ENCODE data around the gene GRAPL. TPM values are rescaled to one million over a fixed set of nuclear protein-coding genes. Genes with fewer than 3 reads are reported as not detected.
"Not testable (repeated sequence)": the region's sequence is repeated elsewhere in the genome, so short reads cannot be mapped to it uniquely, and the experiment has no call there.

Gene GRAPL
- 1 to 10 TPM in 3 of 4 donors, not detected in 1; 1.3 to 3.6 (median 2.1) TPM for total RNA-seq

- WGBS, 2 donors, result no CpG with 5 or more reads among the region's 14 CpGs
- DNase-seq (ENCODE audit: low spot score in 2 of 2); H3K27me3 ChIP-seq; H3K4me3 ChIP-seq; H3K4me1 ChIP-seq; H3K27ac ChIP-seq; H3K9me3 ChIP-seq; H3K36me3 ChIP-seq: not testable (repeated sequence)
Measured at GRCh38 chr17:19127148-19127980, at the start of gene GRAPL. GRAPL (plus strand) TSS chr17:19127589; CDS start chr17:19127620, 31 bp downstream.

DNA sequence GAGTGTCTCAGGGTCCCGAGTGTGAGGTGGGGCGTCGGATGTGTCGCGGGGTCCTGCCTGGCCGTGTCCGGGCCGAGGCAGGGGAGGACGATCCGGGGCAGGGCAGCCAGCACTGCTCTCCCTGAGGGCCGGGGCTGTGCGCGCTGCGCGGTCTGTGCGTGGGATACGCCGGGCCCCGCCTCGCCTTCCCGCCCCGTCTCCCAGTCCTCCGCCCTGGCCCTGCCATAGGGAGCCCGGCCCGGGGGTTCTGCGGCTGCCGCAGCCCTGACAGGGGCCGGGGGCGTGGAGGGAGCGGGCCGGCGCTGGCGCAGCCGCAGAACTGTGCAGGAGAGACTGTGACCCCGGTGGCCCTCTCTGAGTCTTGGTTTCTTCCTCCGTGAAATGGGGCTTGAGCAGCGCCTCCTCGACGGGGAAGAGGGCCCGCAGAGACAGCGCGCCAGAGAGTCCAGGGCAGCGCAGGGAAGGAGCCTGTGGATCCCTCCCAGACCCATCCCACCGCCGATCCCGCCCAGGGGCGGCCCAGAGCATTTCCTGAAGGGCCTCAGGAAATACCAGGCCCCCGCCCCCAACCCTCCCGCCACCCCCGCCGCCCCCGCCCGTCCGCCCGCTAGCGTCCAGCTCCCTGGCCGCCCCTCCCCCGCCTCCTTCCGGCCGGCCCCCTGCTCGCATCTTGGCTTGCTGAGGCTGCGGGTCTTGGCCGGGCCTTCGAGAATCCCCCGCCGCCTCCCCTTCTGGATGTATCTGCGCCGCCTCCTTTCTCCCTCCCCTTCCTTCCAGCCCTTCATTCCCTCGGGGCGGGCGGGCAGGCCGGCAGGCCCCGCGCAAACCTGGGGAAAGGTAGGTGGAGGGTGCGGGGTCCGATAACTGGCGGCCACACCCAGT is 38.3 kb upstream of the GRAPL start:
- peak overlapping the region in 1 of 4 donors; percentile 70 for H3K27ac ChIP-seq
- not testable (repeated sequence) for H3K4me1 ChIP-seq; H3K9me3 ChIP-seq; H3K36me3 ChIP-seq; DNase-seq (ENCODE audit: low spot score in 2 of 2); H3K27me3 ChIP-seq
- WGBS, 2 donors, result no CpG with 5 or more reads among the region's 77 CpGs
- peak overlapping the region in 1 of 4 donors; percentile 52 for H3K4me3 ChIP-seq

GRCh38 chr17:19090058-19090772 is 37.2 kb upstream of the GRAPL start:
- H3K4me3 ChIP-seq; H3K9me3 ChIP-seq; H3K36me3 ChIP-seq; H3K27ac ChIP-seq; DNase-seq (ENCODE audit: low spot score in 2 of 2); H3K27me3 ChIP-seq; H3K4me1 ChIP-seq: not testable (repeated sequence)
- no CpG with 5 or more reads among the region's 13 CpGs for WGBS, 2 donors

- H3K36me3 ChIP-seq, H3K4me1 ChIP-seq, H3K9me3 ChIP-seq, H3K4me3 ChIP-seq, H3K27me3 ChIP-seq: not testable (repeated sequence)
- WGBS, 2 donors, result 61% methylated on average over 3 of the region's 15 CpGs; no CpG with 5 or more reads in 1 of the 2 donors
- peak in 1 of 2 donors; percentile 15 for DNase-seq (ENCODE audit: low spot score in 2 of 2)
- H3K27ac ChIP-seq, result peak overlapping the region in 1 of 4 donors; percentile 48
Measured at GRCh38 chr17:19092737-19093683, 34.4 kb upstream of the GRAPL start.

DNA sequence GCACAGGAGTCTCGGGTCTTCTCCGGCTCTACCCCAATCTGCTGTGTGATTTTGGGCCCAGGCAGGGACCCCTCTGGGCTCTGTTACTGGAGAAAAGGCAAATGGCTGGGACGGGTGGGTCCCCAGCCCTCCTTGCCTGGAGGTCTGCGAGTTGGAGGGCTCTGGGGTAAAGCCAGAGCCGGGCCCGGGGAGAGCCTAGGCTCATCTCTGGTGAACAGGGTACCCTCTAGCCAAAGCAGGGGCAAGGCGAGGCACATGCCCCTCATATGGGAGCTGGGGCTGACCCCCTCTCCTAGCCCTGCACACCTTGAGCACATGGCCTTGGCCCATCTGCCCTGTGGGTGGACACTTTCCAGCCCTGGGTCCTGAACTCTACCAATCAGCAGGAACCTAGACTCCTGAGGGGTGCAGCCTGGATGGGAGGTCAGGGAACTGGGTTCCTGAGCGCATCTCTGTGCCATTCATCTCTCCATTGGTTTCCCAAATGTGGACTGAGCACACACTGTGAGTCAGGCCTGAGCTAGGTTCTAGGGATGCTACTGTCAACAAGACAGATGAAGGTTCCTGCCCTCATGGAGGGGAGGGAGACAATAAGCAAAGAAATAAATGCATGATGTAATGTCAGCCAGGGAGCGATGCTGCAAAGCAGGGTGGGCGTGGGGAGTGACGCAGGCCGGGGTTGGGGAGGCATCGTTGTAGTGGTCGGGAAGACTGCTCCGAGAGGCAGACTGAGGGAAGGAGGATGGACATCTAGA is 33.5 kb upstream of the GRAPL start:
- not testable (repeated sequence) for H3K9me3 ChIP-seq; H3K36me3 ChIP-seq; DNase-seq (ENCODE audit: low spot score in 2 of 2); H3K27me3 ChIP-seq; H3K4me1 ChIP-seq; H3K4me3 ChIP-seq
- H3K27ac ChIP-seq, result peak overlapping the region in 1 of 4 donors; percentile 48
- WGBS, 2 donors, result 93% methylated on average over 7 of the region's 15 CpGs; no CpG with 5 or more reads in 1 of the 2 donors

- DNase-seq (ENCODE audit: low spot score in 2 of 2), result not testable (repeated sequence)
- WGBS, 2 donors, result no CpG with 5 or more reads among the region's 6 CpGs
Measured at GRCh38 chr17:19108517-19108916, 18.9 kb upstream of the GRAPL start.

GRCh38 chr17:19110189-19111097 is 16.9 kb upstream of the GRAPL start:
- no CpG with 5 or more reads among the region's 45 CpGs for WGBS, 2 donors
- Histone ChIP-seq H3K27ac (peak overlapping the region in 3 of 4 donors; percentile 78 to 90 (median 83)), H3K4me3 (peak overlapping the region in 2 of 4 donors; percentile 39 to 60)
- not testable (repeated sequence) for H3K27me3 ChIP-seq; DNase-seq (ENCODE audit: low spot score in 2 of 2); H3K4me1 ChIP-seq; H3K9me3 ChIP-seq; H3K36me3 ChIP-seq

More at GRCh38 chr17:19108517-19108916, 18.9 kb upstream of the GRAPL start:
- not testable (repeated sequence) for H3K27ac ChIP-seq, H3K9me3 ChIP-seq, H3K27me3 ChIP-seq, H3K36me3 ChIP-seq, H3K4me3 ChIP-seq, H3K4me1 ChIP-seq
